Measurements from ENCODE around the gene INPP5E.

- TF ChIP-seq CTCF (IDR thresholded peaks at IDR 0.05) (no peak), ZFX (IDR thresholded peaks at IDR 0.05; ENCODE audit: borderline replicate concordance) (no peak)
Measured at GRCh38 chr9:136391737-136392537, 47.7 kb downstream of the INPP5E start.
